ENCODE results near the gene GPSM1. TPM values are rescaled to one million over a fixed set of nuclear protein-coding genes. Genes with fewer than 3 reads are reported as not detected.

GPSM1 gene
- total RNA-seq, 1 experiment from 2014 or later, result 26.4 TPM

DNA sequence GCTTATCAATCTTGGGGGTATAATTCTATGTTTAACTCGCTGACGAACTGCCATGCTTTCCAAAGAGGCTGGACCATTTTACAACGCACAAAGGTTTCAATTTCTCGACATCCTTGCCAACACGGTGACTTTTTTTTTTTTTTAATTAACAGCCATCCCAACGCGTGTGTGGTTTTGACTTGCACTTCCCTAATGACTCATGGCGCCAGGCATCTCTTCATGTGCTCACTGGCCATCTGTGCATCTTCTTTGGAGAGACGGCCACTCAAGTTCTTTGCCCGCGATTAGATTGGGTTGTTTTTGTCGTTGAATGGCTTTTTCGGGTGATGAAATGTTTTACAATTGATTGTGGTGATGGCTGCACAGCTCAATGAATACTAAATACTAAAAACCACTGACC is 58.7 kb downstream of the GPSM1 start:
- BruUV-seq (replicated peaks), result TSS peak; percentile 40
- Histone ChIP-seq H3K79me2 (ENCODE audit: insufficient read depth, low read length) (no peaks in the 10 kb centered on the region; the same call in 1 of the 2 replicates), H3K9ac (ENCODE audit: low read length) (no peak overlapping the region), H3K4me1 (ENCODE audit: control insufficient read depth in 1 of 2, insufficient read depth in 2 of 2, low read length in 2 of 2) (no peaks in the 10 kb centered on the region), H3K27ac (ENCODE audit: low read depth, low read length) (no peak overlapping the region), H4K20me1 (ENCODE audit: insufficient read depth) (no peaks in the 10 kb centered on the region), H3K4me3 (replicated peaks in 1 of 2; ENCODE audit: low read depth in 1 of 2, low read length in 2 of 2) (no peak overlapping the region), H3K4me2 (ENCODE audit: low read length) (no peak overlapping the region), H2AFZ (ENCODE audit: low read depth, low read length, poor library complexity, severe bottlenecking) (no peak overlapping the region), H3K27me3 (ENCODE audit: insufficient read depth, low read length) (no peaks in the 10 kb centered on the region), H3K36me3 (ENCODE audit: control insufficient read depth in 1 of 2, insufficient read depth in 2 of 2, low read length in 2 of 2) (peaks cover 31 to 39% of the 10 kb centered on the region in 2 experiments; a peak in 3 of 4 replicates), H3K9me3 (ENCODE audit: control insufficient read depth in 1 of 2, insufficient read depth in 1 of 2, low read depth in 1 of 2, low read length in 2 of 2) (no peaks in the 10 kb centered on the region), H3K9me2 (ENCODE audit: insufficient read depth) (no peaks in the 10 kb centered on the region)
- ChIA-PET RAD21 (ENCODE audit: low non-redundant PET in 1 of 2, low total read pairs in 2 of 2, uncharacterized antibody in 2 of 2, unreplicated experiment in 2 of 2) (no interaction called here), CTCF (no interaction called here), POLR2A (no interaction called here)
- no peak for TF ChIP-seq JUND (IDR thresholded peaks at IDR 0.05)
- TF ChIP-seq ZFX (IDR thresholded peaks at IDR 0.05), result no peak
- ATAC-seq (no peak), DNase-seq (ENCODE audit: low read depth, low spot score) (no peak)
- intact Hi-C loops (cut with micrococcal nuclease), result no loop called here

DNA sequence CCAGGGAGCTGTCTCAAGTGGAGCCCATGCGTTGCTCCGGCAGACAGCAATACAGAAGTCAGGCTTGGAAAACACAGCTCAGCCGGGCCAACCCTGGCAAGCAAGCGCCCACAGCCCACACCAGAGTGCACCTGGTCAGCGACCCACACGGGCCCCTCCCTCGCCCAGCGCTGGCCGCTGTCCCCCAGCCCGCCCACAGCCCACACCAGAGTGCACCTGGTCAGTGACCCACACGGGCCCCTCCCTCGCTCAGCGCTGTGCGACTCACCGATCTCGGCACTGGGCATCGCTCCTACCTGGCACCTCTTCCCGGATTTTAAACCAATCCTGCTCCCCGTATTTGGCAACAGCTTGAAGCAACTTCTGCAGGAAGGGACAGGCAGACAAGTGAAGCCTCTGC is 59.9 kb downstream of the GPSM1 start:
- BruUV-seq (replicated peaks), result no TSS peak
- no peak for DNase-seq (ENCODE audit: low read depth, low spot score)
- Histone ChIP-seq H4K20me1 (ENCODE audit: insufficient read depth) (no peaks in the 10 kb centered on the region), H3K27me3 (ENCODE audit: insufficient read depth, low read length) (no peaks in the 10 kb centered on the region), H3K4me2 (ENCODE audit: low read length) (no peak overlapping the region), H3K4me3 (replicated peaks in 1 of 2; ENCODE audit: low read depth in 1 of 2, low read length in 2 of 2) (no peak overlapping the region), H2AFZ (ENCODE audit: low read depth, low read length, poor library complexity, severe bottlenecking) (no peak overlapping the region), H3K4me1 (ENCODE audit: control insufficient read depth in 1 of 2, insufficient read depth in 2 of 2, low read length in 2 of 2) (no peaks in the 10 kb centered on the region), H3K9ac (ENCODE audit: low read length) (no peak overlapping the region), H3K36me3 (ENCODE audit: control insufficient read depth in 1 of 2, insufficient read depth in 2 of 2, low read length in 2 of 2) (peaks cover 37 to 44% of the 10 kb centered on the region in 2 experiments; a peak in 3 of 4 replicates), H3K9me3 (ENCODE audit: control insufficient read depth in 1 of 2, insufficient read depth in 1 of 2, low read depth in 1 of 2, low read length in 2 of 2) (no peaks in the 10 kb centered on the region), H3K79me2 (ENCODE audit: insufficient read depth, low read length) (peaks cover 3% of the 10 kb centered on the region; the same call in 1 of the 2 replicates), H3K27ac (ENCODE audit: low read depth, low read length) (no peak overlapping the region), H3K9me2 (ENCODE audit: insufficient read depth) (no peaks in the 10 kb centered on the region)
- intact Hi-C loops (cut with micrococcal nuclease), result no loop called here
- ChIA-PET RAD21 (ENCODE audit: low non-redundant PET in 1 of 2, low total read pairs in 2 of 2, uncharacterized antibody in 2 of 2, unreplicated experiment in 2 of 2) (no interaction called here), POLR2A (no interaction called here), CTCF (no interaction called here)
- TF ChIP-seq ZFX (IDR thresholded peaks at IDR 0.05) (no peak), SIN3A (IDR thresholded peaks at IDR 0.05; ENCODE audit: low read depth) (no peak), SP1 (IDR thresholded peaks at IDR 0.05; ENCODE audit: low read depth) (no peak), SRF (IDR thresholded peaks at IDR 0.05; ENCODE audit: low read depth) (no peak), ELF1 (IDR thresholded peaks at IDR 0.05; ENCODE audit: borderline replicate concordance, low read depth) (no peak)
- TF ChIP-seq, protein P1, sequence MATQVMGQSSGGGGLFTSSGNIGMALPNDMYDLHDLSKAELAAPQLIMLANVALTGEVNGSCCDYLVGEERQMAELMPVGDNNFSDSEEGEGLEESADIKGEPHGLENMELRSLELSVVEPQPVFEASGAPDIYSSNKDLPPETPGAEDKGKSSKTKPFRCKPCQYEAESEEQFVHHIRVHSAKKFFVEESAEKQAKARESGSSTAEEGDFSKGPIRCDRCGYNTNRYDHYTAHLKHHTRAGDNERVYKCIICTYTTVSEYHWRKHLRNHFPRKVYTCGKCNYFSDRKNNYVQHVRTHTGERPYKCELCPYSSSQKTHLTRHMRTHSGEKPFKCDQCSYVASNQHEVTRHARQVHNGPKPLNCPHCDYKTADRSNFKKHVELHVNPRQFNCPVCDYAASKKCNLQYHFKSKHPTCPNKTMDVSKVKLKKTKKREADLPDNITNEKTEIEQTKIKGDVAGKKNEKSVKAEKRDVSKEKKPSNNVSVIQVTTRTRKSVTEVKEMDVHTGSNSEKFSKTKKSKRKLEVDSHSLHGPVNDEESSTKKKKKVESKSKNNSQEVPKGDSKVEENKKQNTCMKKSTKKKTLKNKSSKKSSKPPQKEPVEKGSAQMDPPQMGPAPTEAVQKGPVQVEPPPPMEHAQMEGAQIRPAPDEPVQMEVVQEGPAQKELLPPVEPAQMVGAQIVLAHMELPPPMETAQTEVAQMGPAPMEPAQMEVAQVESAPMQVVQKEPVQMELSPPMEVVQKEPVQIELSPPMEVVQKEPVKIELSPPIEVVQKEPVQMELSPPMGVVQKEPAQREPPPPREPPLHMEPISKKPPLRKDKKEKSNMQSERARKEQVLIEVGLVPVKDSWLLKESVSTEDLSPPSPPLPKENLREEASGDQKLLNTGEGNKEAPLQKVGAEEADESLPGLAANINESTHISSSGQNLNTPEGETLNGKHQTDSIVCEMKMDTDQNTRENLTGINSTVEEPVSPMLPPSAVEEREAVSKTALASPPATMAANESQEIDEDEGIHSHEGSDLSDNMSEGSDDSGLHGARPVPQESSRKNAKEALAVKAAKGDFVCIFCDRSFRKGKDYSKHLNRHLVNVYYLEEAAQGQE (IDR thresholded peaks at IDR 0.05; ENCODE audit: low read depth), result no peak
- TF ChIP-seq, protein P2, sequence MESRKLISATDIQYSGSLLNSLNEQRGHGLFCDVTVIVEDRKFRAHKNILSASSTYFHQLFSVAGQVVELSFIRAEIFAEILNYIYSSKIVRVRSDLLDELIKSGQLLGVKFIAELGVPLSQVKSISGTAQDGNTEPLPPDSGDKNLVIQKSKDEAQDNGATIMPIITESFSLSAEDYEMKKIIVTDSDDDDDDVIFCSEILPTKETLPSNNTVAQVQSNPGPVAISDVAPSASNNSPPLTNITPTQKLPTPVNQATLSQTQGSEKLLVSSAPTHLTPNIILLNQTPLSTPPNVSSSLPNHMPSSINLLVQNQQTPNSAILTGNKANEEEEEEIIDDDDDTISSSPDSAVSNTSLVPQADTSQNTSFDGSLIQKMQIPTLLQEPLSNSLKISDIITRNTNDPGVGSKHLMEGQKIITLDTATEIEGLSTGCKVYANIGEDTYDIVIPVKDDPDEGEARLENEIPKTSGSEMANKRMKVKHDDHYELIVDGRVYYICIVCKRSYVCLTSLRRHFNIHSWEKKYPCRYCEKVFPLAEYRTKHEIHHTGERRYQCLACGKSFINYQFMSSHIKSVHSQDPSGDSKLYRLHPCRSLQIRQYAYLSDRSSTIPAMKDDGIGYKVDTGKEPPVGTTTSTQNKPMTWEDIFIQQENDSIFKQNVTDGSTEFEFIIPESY (IDR thresholded peaks at IDR 0.05; ENCODE audit: extremely low read depth, insufficient replicate concordance, low read length), result no peak
- no peak for ATAC-seq

Data from HCT116 (cell line).